Stimulated activated naive B cell treated with anti-CD40 and anti-IgM and Interleukin-4, amounts not matched to agents 10 μg/mL and 1 μg/mL and 100 μg/mL, for 72 hours (primary cell): Measurements from ENCODE around the gene RPA1.
"Not testable (repeated sequence)": the region's sequence is repeated elsewhere in the genome, so short reads cannot be mapped to it uniquely, and the experiment has no call there.

Experiments
- ATAC-seq, 2 donors: fragments of 150-1000 bp; cut with Tn5 transposase; replicated peaks; 2 replicates each; pipeline ENCODE4 v1.10.0; 2021; ENCODE audit warnings: moderate library complexity in 1 of 2
- DNase-seq: peaks from one replicate; pipeline ENCODE4 v3.0.0; 2021
- H3K27ac Mint-ChIP-seq: one replicate; pipeline ENCODE4 v1.8.0; 2022; ENCODE audit warnings: mild to moderate bottlenecking, mixed read lengths
- H3K27me3 Mint-ChIP-seq, 2 donors: one replicate each; pipeline ENCODE4 v1.8.0; 2022; ENCODE audit warnings: mixed read lengths in 2 of 2
- H3K36me3 Mint-ChIP-seq, 2 donors: one replicate each; pipeline ENCODE4 v1.8.0; 2022; ENCODE audit warnings: mixed read lengths in 2 of 2, mild to moderate bottlenecking in 1 of 2
- H3K4me1 Mint-ChIP-seq, 2 donors: one replicate each; pipeline ENCODE4 v1.8.0; 2022; ENCODE audit warnings: mixed read lengths in 2 of 2, mild to moderate bottlenecking in 1 of 2
- H3K4me3 Mint-ChIP-seq, 2 donors: one replicate each; pipeline ENCODE4 v1.8.0; 2022; ENCODE audit warnings: mild to moderate bottlenecking in 2 of 2, mixed read lengths in 2 of 2, moderate library complexity in 1 of 2
- H3K9me3 Mint-ChIP-seq, 2 donors: one replicate each; pipeline ENCODE4 v1.8.0; 2022; ENCODE audit warnings: mixed read lengths in 2 of 2, mild to moderate bottlenecking in 1 of 2

The RPA1 gene

GRCh38 chr17:1829592-1830257, at the start of gene RPA1, which contains the start of gene SMYD4:
RPA1 (plus strand) TSS chr17:1830005; CDS start chr17:1830094, 89 bp downstream.
SMYD4 (minus strand) TSS chr17:1829902; CDS start chr17:1827994, 1,908 bp downstream.
- Mint-ChIP-seq H3K27me3 (no peaks in the 10 kb centered on the region), H3K27ac (peak within 1 kb of the TSS; percentile 90), H3K9me3 (no peaks in the 10 kb centered on the region), H3K36me3 (peaks cover 14 to 32% of the 10 kb centered on the region in 2 donors), H3K4me3 (peak within 1 kb of the TSS; percentile 90 to 92), H3K4me1 (peaks cover 30 to 49% of the 10 kb centered on the region in 2 donors)
- peak; percentile 98 to 99 for ATAC-seq
- DNase-seq: peak; percentile 81

GRCh38 chr17:1782171-1782567, 47.6 kb upstream of the RPA1 start:
- DNase-seq: no peak
- peaks cover 22 to 27% of the 10 kb centered on the region in 2 donors for H3K4me1 Mint-ChIP-seq
- no peaks in the 10 kb centered on the region for H3K27me3 Mint-ChIP-seq
- H3K4me3 Mint-ChIP-seq: peak overlapping the region in 1 of 2 donors; percentile 66
- no peaks in the 10 kb centered on the region for H3K9me3 Mint-ChIP-seq
- H3K27ac Mint-ChIP-seq: peak overlapping the region; percentile 90
- peaks cover 19 to 36% of the 10 kb centered on the region in 2 donors for H3K36me3 Mint-ChIP-seq
- no peak for ATAC-seq

DNA sequence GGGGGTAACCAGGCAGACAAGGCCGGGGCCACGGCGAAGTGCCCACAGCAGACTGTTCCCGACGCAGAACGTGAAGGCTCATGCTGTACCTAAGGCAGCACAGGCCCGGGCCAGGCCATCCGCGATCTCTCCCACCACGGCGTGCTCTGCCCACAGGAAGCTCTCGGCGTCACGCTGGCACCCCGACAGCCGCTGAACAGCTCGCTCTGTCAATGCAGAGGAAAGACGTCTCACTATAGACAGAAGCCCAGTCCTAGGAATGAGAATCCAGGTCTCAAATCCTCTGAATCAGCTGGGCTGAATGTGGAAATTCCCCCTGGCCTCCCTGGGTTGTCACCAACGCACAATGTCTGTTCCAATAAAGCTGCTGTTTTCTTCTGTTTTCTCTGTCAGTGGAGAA, 46.5 kb upstream of the RPA1 start:
- ATAC-seq (peak; percentile 46 to 51), DNase-seq (no peak)
- Mint-ChIP-seq H3K27ac (peak overlapping the region; percentile 90), H3K4me1 (peaks cover 22 to 27% of the 10 kb centered on the region in 2 donors), H3K27me3 (no peaks in the 10 kb centered on the region), H3K36me3 (peaks cover 19 to 35% of the 10 kb centered on the region in 2 donors), H3K4me3 (peak overlapping the region; percentile 59 to 66), H3K9me3 (no peaks in the 10 kb centered on the region)

DNA sequence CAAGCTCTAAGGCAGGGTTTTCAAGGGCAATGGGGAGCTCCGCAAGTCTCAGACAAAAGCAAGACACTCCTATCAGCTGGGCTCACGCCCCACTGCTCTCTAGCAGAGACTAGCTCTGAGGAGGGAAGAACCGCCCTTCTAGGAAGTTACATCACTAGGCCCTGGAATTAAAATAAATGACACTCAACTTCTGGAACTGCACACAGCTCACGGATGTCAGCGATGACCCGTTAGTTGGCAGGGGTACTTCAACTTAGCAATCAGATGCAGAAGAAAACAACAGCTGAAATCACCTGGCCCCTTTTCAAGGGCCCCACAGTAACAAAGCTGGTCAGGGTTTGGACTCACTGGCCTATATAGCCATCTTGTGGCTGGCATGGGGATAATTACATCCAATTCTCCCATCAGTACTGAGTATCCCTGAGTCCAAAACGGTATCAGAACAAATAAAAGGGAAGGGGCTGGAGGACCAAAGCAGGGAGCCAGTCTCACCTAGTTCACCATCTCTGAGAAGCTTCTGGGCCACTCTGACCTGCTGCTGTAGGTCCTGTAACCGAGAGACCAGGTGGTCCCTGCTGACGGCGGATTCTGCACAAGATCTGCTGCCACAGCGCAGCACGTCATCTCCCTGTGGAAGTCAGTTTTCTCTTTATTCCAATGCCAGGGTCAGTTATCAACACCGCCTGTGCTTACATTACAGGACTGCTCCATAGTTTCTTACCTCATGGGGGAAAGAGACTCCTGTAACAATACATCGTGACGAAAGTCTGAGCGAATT, 45.8 kb upstream of the RPA1 start:
- peak overlapping the region; percentile 90 for H3K27ac Mint-ChIP-seq
- H3K36me3 Mint-ChIP-seq: peaks cover 19 to 35% of the 10 kb centered on the region in 2 donors
- no peaks in the 10 kb centered on the region for H3K9me3 Mint-ChIP-seq
- H3K27me3 Mint-ChIP-seq: no peaks in the 10 kb centered on the region
- DNase-seq: peak; percentile 40
- peak; percentile 91 to 94 for ATAC-seq
- H3K4me3 Mint-ChIP-seq: peak overlapping the region; percentile 37 to 66
- peaks cover 22 to 27% of the 10 kb centered on the region in 2 donors for H3K4me1 Mint-ChIP-seq

DNA sequence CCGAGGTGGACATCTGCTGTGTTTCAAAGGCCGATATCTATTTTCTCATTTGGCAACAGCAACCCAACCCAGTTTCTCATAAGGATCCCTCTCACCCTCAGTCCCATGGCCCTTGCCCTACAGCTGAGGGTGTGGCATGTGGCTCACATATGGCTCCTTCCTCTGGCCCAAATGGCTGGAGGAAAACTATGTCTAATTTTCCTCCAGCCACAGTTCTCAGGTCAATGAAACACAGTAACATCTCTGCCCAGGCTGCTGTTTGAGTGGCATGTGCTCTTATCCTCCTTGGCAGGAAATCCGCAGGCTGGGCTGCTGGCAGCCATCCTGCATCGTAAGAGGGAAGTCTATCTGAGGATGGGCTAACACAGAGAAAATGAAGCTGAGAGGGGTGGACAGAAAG, 43.9 kb upstream of the RPA1 start:
- Mint-ChIP-seq H3K36me3 (peaks cover 16 to 35% of the 10 kb centered on the region in 2 donors), H3K27ac (peak overlapping the region; percentile 60), H3K9me3 (no peaks in the 10 kb centered on the region), H3K4me1 (peaks cover 22 to 27% of the 10 kb centered on the region in 2 donors), H3K4me3 (no peak overlapping the region), H3K27me3 (no peaks in the 10 kb centered on the region)
- DNase-seq: no peak
- no peak for ATAC-seq

- Mint-ChIP-seq H3K36me3 (peaks cover 16 to 35% of the 10 kb centered on the region in 2 donors), H3K27me3 (no peaks in the 10 kb centered on the region), H3K4me3 (no peak overlapping the region), H3K9me3 (no peaks in the 10 kb centered on the region), H3K4me1 (peaks cover 22 to 27% of the 10 kb centered on the region in 2 donors), H3K27ac (no peak overlapping the region)
- no peak for DNase-seq
- ATAC-seq: no peak
Observed at GRCh38 chr17:1786708-1787107, 43.1 kb upstream of the RPA1 start.

GRCh38 chr17:1787301-1787902, 42.4 kb upstream of the RPA1 start:
- Mint-ChIP-seq H3K36me3 (peaks cover 9 to 29% of the 10 kb centered on the region in 2 donors), H3K27ac (no peak overlapping the region), H3K9me3 (no peaks in the 10 kb centered on the region), H3K4me3 (no peak overlapping the region), H3K4me1 (peaks cover 18 to 20% of the 10 kb centered on the region in 2 donors), H3K27me3 (no peaks in the 10 kb centered on the region)
- no peak for DNase-seq
- ATAC-seq: no peak

DNA sequence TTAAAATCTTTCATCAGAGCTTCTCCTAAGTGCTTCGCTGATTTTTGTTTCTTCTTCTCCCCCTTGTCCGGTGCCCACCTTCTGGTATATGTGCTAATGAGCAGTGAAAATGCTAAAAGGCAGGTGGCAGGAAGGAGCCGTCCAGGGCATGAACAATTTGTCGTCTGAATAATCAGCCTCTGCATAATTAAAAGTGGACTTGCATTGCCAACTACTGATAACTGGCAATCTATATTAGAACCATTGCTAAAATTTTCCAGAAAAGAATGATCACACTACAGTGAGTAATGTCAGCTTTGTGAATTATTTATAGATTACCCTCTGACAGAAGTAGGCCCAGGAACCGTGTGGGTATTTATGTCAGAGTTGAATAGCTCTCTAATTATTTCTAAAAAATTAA, 39.9 kb upstream of the RPA1 start:
- Mint-ChIP-seq H3K36me3 (peaks cover 8 to 12% of the 10 kb centered on the region in 2 donors), H3K9me3 (no peaks in the 10 kb centered on the region), H3K4me3 (no peak overlapping the region), H3K27ac (peak overlapping the region; percentile 51), H3K4me1 (no peaks in the 10 kb centered on the region), H3K27me3 (no peaks in the 10 kb centered on the region)
- DNase-seq (no peak), ATAC-seq (peak; percentile 65 to 87)

DNA sequence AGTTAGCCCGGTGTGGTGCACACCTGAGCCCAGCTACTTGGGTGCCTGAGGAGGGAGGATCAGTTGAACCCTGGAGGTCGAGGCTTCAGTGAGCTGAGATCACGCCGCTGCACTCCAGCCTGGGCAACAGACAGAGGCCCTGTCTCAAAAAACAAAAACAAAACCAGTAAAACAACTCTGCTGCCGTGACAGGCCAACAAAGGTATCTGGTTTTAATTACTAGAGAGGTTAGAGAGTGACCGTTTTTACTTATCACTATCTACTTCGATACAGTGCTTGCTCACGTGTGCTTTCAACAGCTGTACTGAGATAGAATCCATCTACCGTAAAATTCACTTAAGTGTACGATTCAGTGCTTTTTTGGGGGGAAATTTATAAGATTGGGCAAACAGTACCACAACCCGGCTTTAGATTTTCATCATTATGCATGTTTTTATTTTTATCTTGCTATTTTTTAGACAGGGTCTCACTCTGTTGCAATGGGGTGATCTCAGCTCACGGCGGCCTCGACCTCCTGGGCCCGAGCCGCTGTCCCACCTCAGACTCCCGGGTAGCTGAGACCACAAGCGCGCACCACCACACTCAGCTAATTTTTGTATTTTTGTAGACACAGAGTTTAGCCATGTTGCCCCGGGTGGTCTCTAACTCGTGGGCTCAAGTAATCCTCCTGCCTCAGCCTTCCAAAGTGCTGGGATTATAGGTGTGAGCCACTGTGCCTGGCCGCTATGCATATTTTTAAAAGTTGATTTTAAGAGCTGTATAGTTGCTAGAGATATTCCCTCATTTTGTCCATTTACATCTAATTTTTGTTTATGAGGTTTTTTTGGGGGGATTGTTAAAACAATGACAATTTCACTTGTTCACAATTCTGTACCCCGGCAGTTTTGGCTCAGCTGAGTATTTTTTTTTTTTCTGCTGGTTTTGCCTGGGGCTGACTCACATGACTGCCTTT, 37.0 kb upstream of the RPA1 start:
- H3K36me3 Mint-ChIP-seq: peaks cover 4 to 13% of the 10 kb centered on the region in 2 donors
- H3K4me1 Mint-ChIP-seq: peaks cover 7% of the 10 kb centered on the region in 2 donors
- DNase-seq (no peak), ATAC-seq (no peak)
- no peaks in the 10 kb centered on the region for H3K9me3 Mint-ChIP-seq
- no peaks in the 10 kb centered on the region for H3K27me3 Mint-ChIP-seq
- H3K4me3 Mint-ChIP-seq: no peak overlapping the region
- H3K27ac Mint-ChIP-seq: peak overlapping the region; percentile 20

GRCh38 chr17:1793447-1793806, 36.4 kb upstream of the RPA1 start:
- Mint-ChIP-seq H3K4me1 (peaks cover 7% of the 10 kb centered on the region in 2 donors), H3K27ac (peak overlapping the region; percentile 20), H3K27me3 (no peaks in the 10 kb centered on the region), H3K36me3 (peaks cover 5 to 13% of the 10 kb centered on the region in 2 donors), H3K9me3 (no peaks in the 10 kb centered on the region), H3K4me3 (no peak overlapping the region)
- DNase-seq (no peak), ATAC-seq (no peak)

GRCh38 chr17:1796800-1797199, 33.0 kb upstream of the RPA1 start:
- H3K27me3 Mint-ChIP-seq: no peaks in the 10 kb centered on the region
- no peaks in the 10 kb centered on the region for H3K9me3 Mint-ChIP-seq
- DNase-seq: no peak
- ATAC-seq: no peak
- no peak overlapping the region for H3K4me3 Mint-ChIP-seq
- peaks cover 10 to 20% of the 10 kb centered on the region in 2 donors for H3K36me3 Mint-ChIP-seq
- H3K27ac Mint-ChIP-seq: peak overlapping the region; percentile 75
- H3K4me1 Mint-ChIP-seq: peaks cover 7% of the 10 kb centered on the region in 2 donors

GRCh38 chr17:1797323-1797722, 32.5 kb upstream of the RPA1 start:
- Mint-ChIP-seq H3K4me1 (peaks cover 7% of the 10 kb centered on the region in 2 donors), H3K9me3 (no peaks in the 10 kb centered on the region), H3K36me3 (peaks cover 10 to 20% of the 10 kb centered on the region in 2 donors), H3K27ac (peak overlapping the region; percentile 75), H3K4me3 (no peak overlapping the region), H3K27me3 (no peaks in the 10 kb centered on the region)
- ATAC-seq: no peak
- DNase-seq: no peak

GRCh38 chr17:1797846-1798245, 32.0 kb upstream of the RPA1 start:
- H3K27ac Mint-ChIP-seq, H3K4me3 Mint-ChIP-seq, H3K9me3 Mint-ChIP-seq, ATAC-seq, DNase-seq, H3K4me1 Mint-ChIP-seq, H3K27me3 Mint-ChIP-seq: not testable (repeated sequence)
- H3K36me3 Mint-ChIP-seq: peaks cover 12 to 20% of the 10 kb centered on the region in 2 donors
